Caki2 (cell line): ENCODE data around the gene BCAS1. TPM values are rescaled to one million over a fixed set of nuclear protein-coding genes. Genes with fewer than 3 reads are reported as not detected.
"Not testable (repeated sequence)": the region's sequence is repeated elsewhere in the genome, so short reads cannot be mapped to it uniquely, and the experiment has no call there.

Experiments
- DNase-seq: peaks from one replicate; pipeline ENCODE4 v3.0.0-alpha.2; 2015; ENCODE audit warnings: low read depth
- in situ Hi-C: cut with HindIII; loops from 2 replicates; pipeline ENCODE4 v1.10.0; 2016; ENCODE audit warnings: low sequenced_read_pairs, low pct_unique_long_range_greater_than_20kb, mixed read lengths
- total RNA-seq: library from RNA; depleted of rRNA; stranded (reverse); fragments of >200 nt; shearing (Covaris generic); gene quantifications from 2 replicates; pipeline ENCODE4 v1.2.3, GENCODE V29; 2014; ENCODE audit warnings: low replicate concordance

Gene BCAS1
- total RNA-seq, 1 experiment from 2014 or later: not detected

- peak; percentile 42 for DNase-seq
- in situ Hi-C loops: no loop called here
Observed at GRCh38 chr20:53943522-53944291, 126.7 kb downstream of the BCAS1 start.

DNA sequence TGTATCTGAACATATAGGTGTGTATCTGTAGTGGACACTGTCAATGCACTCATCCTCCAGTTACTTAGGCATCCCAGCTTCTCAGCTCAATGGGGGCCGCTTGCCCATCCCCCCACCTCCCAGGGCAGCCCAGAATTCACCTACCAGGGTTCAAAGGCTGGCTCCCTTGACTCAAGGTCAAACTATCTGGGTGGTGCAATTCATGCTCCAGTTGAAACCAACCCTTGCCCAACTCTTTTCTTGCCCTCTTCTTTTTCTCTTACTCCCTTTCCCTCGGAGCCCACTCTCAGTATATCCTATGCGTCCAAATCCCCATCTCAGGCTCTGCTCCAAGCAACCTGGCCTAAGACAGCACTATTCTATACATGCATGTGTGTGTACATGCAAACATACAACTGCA is 127.4 kb downstream of the BCAS1 start:
- DNase-seq: no peak
- in situ Hi-C loops: no loop called here

GRCh38 chr20:53942472-53942816 is 128.0 kb downstream of the BCAS1 start:
- in situ Hi-C loops: no loop called here

DNA sequence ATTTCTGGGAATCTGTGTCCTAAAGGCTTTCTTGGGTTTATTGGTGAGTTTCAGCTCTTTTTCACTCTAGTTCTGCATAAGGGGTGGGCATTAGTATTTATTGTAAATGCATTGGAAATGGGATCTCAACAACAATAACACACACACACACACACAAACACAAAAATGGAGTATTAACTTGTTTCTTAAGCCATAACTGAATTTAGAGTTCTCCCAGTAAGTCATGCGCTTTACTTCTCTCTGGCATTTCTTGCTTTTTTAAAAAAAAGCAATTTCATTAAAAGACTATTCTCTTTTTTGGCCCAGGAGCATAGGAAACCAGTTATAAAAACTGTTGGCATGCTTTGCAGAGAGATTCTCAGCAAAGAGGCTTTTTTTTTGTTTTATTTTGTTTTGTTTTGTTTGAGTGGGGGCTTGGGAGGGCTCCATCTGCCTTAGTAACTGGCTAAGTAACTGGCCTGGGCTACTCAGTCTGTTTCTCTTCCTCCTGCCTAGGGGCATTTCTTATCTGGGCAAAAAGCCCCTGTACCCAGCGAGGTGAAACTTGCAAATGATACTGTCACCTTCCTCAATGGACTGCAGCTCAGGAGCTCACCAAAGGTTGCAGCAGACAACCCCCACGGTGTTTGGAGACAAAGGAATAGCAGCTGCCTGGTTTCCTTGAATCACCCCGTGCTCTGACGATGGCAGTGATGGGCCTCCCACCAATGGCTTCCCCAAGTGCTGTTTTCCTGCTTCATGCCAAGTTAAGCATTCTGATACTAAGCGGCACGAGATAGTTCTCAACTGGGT is 128.5 kb downstream of the BCAS1 start:
- in situ Hi-C loops: no loop called here
- peak; percentile 76 for DNase-seq

More at GRCh38 chr20:53942472-53942816, 128.0 kb downstream of the BCAS1 start:
- no peak for DNase-seq

DNA sequence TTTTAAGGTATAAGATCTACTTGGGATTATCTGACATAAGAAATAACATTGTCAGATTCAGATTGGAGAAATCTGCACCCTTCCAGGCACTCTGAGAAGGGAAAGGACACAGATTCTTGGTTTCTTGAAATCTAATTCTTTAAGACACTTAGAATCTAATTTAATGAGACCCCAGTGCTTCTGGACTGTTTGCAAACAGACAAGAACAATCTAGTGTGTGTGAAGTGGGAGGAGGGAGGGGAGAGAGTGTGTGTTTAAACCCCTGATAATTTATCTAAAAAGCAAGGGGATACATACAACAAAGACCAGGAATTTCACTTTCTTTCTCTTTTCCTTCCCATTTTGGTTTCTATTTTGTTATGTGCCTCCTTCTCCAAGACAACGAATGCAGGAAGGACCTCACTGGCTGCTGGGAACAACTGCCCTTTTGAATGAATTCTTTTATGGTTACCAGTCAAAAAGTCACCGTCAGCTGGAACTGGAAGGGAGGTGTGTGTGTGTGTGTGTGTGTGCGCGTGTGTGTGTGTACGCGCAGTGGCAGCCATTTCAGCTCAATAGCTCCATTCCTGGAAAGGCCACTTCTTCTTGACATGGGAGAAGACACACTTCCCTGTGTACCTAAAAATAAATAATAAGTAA is 129.4 kb downstream of the BCAS1 start:
- in situ Hi-C loops: no loop called here
- peak; percentile 65 for DNase-seq

GRCh38 chr20:53940360-53940702 is 130.1 kb downstream of the BCAS1 start:
- in situ Hi-C loops: no loop called here
- DNase-seq: no peak

- in situ Hi-C loops: no loop called here
- DNase-seq: peak; percentile 88
Observed at GRCh38 chr20:53939572-53940359, 130.6 kb downstream of the BCAS1 start.

- in situ Hi-C loops: no loop called here
- DNase-seq: no peak
Observed at GRCh38 chr20:53939190-53939571, 131.2 kb downstream of the BCAS1 start.

DNA sequence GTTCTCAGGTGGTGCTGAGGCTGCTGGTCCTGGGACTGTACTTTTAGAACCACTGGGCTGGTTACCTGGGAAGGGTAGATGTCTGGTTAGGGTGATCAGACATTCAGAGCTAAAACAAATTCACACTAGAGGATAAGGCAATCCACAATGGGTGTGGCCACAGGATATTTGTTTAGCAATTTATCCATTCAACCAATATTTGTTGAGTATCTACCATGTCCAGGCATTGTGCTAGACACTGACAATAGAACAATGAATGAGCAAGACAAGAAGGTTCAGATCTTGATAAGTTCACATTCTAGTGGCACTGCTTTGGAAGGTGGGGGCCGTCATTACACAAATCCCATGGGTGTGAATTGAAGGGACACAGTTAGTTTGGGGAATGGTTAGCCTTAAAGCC is 131.7 kb downstream of the BCAS1 start:
- in situ Hi-C loops: no loop called here
- no peak for DNase-seq

DNA sequence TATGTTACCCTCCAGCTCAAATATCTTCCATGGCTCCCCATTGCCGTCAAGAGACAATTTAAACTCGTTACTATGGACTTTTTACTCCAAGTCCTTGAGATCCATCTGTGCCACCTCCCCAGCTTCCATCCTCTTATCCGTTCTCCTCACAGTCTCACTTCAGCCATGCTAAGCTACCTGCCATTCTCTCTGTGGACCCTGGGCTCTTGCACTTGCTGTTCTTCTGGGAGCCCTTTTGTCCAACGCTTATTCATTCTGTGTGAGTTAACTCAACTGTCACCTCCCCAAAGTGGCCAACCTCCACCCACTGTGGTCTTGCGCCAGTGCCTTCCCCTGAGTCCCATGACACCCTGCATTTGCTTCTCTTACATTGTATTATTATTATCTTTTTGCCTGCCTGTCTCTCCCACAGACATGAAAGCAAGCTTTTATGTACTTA is 132.4 kb downstream of the BCAS1 start:
- in situ Hi-C loops: no loop called here
- no peak for DNase-seq

GRCh38 chr20:53937339-53937741 is 133.1 kb downstream of the BCAS1 start:
- DNase-seq: no peak
- in situ Hi-C loops: no loop called here

- DNase-seq: no peak
- in situ Hi-C loops: no loop called here
Observed at GRCh38 chr20:53935344-53936084, 134.9 kb downstream of the BCAS1 start.

- in situ Hi-C loops: no loop called here
- no peak for DNase-seq
Observed at GRCh38 chr20:53934421-53935343, 135.7 kb downstream of the BCAS1 start.

DNA sequence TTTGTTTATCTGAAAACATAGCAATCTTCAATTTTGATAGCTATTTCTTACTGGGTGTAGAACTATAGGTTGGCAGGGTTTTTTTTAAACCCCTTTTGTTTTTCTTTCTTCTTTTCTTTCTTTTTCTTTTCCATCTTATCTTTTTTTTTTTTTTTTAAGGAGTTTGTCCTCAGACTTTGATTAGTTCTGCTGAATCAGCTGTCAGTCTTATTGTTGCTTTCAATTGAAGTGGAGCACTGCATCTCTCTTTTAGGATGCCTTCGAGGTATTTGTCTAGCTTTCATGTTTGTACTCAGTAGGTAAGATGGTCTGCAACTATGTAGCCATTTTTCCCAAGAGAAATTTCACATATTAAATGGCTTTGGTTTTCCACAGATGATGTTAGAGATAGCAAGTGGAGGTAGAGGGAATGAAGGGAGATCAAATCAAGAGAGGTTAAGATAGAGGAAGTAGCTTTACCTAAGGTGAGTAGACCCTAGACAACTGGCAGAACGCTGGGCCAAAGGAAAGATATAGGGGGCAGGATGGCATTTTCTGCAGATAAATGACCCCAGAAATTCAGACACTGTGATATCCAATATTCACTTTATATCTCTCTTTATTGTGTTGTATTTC is 137.1 kb downstream of the BCAS1 start:
- DNase-seq: no peak
- in situ Hi-C loops: no loop called here

GRCh38 chr20:53932655-53933192 is 137.7 kb downstream of the BCAS1 start:
- DNase-seq, in situ Hi-C loops: not testable (repeated sequence)

- DNase-seq: no peak
- in situ Hi-C loops: no loop called here
Observed at GRCh38 chr20:53931597-53931996, 138.8 kb downstream of the BCAS1 start.
